Measurements from ENCODE around the gene ELOVL5. TPM values are rescaled to one million over a fixed set of nuclear protein-coding genes. Genes with fewer than 3 reads are reported as not detected.

ELOVL5 gene
- total and polyA plus RNA-seq, 4 donors = 22.1 to 77.8 (median 57.8) TPM

DNA sequence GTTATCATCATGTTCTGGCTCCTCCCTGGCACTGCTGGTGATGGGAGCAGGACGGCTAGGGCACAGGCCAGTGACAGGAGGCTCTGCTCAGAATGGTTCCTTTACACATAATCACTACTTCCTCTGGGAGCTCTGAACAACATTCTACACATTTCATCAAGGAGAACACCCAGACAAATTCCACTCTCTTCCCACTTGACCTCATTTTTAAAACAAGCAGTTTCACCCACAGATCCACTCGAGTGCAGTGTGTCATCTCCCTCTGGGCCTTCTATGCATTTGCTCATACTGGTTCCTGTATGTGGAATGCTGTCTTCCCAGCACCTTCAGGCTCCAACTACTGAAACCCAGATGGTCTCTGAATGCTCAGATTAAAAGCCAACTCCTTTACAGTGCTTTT is 84.8 kb downstream of the ELOVL5 start:
- Histone ChIP-seq H3K9me3 (ENCODE audit: control insufficient read depth in 4 of 4, low read length in 3 of 4) (no peaks in the 10 kb centered on the region), H3K4me3 (ENCODE audit: low read depth in 1 of 3, low read length in 3 of 3) (no peak overlapping the region), H3K9ac (ENCODE audit: low read depth in 1 of 2, low read length in 2 of 2) (no peak overlapping the region), H3K36me3 (ENCODE audit: control insufficient read depth in 4 of 4, insufficient read depth in 3 of 4, low read depth in 1 of 4, low read length in 3 of 4) (peaks cover 4 to 31% (median 25%) of the 10 kb centered on the region in 4 donors), H3K4me1 (ENCODE audit: control insufficient read depth in 4 of 4, insufficient read depth in 4 of 4, low read length in 3 of 4) (no peaks in the 10 kb centered on the region), H3K27me3 (ENCODE audit: control insufficient read depth in 4 of 4, insufficient read depth in 4 of 4, low read length in 3 of 4) (no peaks in the 10 kb centered on the region), H3K27ac (ENCODE audit: low read depth in 1 of 2, low read length in 2 of 2) (no peak overlapping the region)
- TF ChIP-seq FOXA2 (IDR thresholded peaks at IDR 0.05) (no peak), JUND (IDR thresholded peaks at IDR 0.05) (no peak), HNF4A (conservative IDR thresholded peaks at IDR 0.05) (no peak), FOXA1 (IDR thresholded peaks at IDR 0.05) (no peak), YY1 (IDR thresholded peaks at IDR 0.05) (no peak), RAD21 (IDR thresholded peaks at IDR 0.05) (no peak), NR2F2 (IDR thresholded peaks at IDR 0.05) (no peak), EGR1 (IDR thresholded peaks at IDR 0.05; ENCODE audit: low read depth in 2 of 2) (no peak)
- TF ChIP-seq, protein P1, sequence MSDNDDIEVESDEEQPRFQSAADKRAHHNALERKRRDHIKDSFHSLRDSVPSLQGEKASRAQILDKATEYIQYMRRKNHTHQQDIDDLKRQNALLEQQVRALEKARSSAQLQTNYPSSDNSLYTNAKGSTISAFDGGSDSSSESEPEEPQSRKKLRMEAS (IDR thresholded peaks at IDR 0.05) = no peak
- TF ChIP-seq, protein P2, sequence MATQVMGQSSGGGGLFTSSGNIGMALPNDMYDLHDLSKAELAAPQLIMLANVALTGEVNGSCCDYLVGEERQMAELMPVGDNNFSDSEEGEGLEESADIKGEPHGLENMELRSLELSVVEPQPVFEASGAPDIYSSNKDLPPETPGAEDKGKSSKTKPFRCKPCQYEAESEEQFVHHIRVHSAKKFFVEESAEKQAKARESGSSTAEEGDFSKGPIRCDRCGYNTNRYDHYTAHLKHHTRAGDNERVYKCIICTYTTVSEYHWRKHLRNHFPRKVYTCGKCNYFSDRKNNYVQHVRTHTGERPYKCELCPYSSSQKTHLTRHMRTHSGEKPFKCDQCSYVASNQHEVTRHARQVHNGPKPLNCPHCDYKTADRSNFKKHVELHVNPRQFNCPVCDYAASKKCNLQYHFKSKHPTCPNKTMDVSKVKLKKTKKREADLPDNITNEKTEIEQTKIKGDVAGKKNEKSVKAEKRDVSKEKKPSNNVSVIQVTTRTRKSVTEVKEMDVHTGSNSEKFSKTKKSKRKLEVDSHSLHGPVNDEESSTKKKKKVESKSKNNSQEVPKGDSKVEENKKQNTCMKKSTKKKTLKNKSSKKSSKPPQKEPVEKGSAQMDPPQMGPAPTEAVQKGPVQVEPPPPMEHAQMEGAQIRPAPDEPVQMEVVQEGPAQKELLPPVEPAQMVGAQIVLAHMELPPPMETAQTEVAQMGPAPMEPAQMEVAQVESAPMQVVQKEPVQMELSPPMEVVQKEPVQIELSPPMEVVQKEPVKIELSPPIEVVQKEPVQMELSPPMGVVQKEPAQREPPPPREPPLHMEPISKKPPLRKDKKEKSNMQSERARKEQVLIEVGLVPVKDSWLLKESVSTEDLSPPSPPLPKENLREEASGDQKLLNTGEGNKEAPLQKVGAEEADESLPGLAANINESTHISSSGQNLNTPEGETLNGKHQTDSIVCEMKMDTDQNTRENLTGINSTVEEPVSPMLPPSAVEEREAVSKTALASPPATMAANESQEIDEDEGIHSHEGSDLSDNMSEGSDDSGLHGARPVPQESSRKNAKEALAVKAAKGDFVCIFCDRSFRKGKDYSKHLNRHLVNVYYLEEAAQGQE (IDR thresholded peaks at IDR 0.05) = no peak
- TF ChIP-seq, protein P3, sequence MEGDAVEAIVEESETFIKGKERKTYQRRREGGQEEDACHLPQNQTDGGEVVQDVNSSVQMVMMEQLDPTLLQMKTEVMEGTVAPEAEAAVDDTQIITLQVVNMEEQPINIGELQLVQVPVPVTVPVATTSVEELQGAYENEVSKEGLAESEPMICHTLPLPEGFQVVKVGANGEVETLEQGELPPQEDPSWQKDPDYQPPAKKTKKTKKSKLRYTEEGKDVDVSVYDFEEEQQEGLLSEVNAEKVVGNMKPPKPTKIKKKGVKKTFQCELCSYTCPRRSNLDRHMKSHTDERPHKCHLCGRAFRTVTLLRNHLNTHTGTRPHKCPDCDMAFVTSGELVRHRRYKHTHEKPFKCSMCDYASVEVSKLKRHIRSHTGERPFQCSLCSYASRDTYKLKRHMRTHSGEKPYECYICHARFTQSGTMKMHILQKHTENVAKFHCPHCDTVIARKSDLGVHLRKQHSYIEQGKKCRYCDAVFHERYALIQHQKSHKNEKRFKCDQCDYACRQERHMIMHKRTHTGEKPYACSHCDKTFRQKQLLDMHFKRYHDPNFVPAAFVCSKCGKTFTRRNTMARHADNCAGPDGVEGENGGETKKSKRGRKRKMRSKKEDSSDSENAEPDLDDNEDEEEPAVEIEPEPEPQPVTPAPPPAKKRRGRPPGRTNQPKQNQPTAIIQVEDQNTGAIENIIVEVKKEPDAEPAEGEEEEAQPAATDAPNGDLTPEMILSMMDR (IDR thresholded peaks at IDR 0.05; ENCODE audit: low read depth, low read length, missing input control) = no peak
- TF ChIP-seq, protein P4, sequence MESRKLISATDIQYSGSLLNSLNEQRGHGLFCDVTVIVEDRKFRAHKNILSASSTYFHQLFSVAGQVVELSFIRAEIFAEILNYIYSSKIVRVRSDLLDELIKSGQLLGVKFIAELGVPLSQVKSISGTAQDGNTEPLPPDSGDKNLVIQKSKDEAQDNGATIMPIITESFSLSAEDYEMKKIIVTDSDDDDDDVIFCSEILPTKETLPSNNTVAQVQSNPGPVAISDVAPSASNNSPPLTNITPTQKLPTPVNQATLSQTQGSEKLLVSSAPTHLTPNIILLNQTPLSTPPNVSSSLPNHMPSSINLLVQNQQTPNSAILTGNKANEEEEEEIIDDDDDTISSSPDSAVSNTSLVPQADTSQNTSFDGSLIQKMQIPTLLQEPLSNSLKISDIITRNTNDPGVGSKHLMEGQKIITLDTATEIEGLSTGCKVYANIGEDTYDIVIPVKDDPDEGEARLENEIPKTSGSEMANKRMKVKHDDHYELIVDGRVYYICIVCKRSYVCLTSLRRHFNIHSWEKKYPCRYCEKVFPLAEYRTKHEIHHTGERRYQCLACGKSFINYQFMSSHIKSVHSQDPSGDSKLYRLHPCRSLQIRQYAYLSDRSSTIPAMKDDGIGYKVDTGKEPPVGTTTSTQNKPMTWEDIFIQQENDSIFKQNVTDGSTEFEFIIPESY (IDR thresholded peaks at IDR 0.05) = no peak
- 93% methylated on average over 2 of the region's 2 CpGs for WGBS
- DNase-seq (ENCODE audit: low spot score) = no peak

DNA sequence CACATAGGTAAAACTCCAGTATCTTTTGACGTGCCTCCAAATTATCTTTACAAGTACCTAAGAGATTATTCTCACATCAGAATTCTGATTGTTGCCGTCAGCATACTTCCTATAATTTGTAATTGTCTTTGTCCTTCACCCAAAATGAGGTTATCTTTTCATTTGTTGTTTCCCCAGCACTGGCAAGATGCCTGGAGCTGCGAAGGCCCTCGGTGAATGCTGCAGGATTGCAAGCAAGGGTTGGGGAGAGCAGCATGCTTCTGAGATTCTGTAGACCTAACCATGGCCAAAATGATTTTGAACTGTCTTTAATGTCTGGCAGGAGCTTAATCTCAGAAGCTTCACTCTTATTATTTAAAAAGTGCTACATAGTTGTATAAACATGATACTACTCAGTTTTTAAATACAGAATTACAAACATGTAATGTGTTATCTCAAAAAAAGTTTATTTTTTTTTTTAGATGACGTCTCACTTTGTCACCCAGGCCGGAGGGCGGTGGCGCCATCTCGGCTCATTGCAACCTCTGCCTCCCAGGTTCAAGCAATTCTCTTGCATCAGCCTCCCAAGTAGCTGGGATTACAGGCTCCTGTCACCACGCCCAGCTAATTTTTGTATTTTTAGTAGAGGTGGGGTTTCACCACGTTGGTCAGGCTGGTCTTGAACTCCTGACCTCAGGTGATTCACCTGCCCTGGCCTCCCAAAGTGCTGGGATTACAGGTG is 88.7 kb downstream of the ELOVL5 start:
- 80% methylated on average over 11 of the region's 11 CpGs for WGBS
- Histone ChIP-seq H3K27me3 (ENCODE audit: control insufficient read depth in 4 of 4, insufficient read depth in 4 of 4, low read length in 3 of 4) (no peaks in the 10 kb centered on the region), H3K9ac (ENCODE audit: low read depth in 1 of 2, low read length in 2 of 2) (no peak overlapping the region), H3K27ac (ENCODE audit: low read depth in 1 of 2, low read length in 2 of 2) (no peak overlapping the region), H3K36me3 (ENCODE audit: control insufficient read depth in 4 of 4, insufficient read depth in 3 of 4, low read depth in 1 of 4, low read length in 3 of 4) (peaks cover 3 to 19% (median 9%) of the 10 kb centered on the region in 4 donors), H3K4me3 (ENCODE audit: low read depth in 1 of 3, low read length in 3 of 3) (no peak overlapping the region), H3K4me1 (ENCODE audit: control insufficient read depth in 4 of 4, insufficient read depth in 4 of 4, low read length in 3 of 4) (peaks cover 0 to 4% (median 0%) of the 10 kb centered on the region in 4 donors), H3K9me3 (ENCODE audit: control insufficient read depth in 4 of 4, low read length in 3 of 4) (no peaks in the 10 kb centered on the region)
- no peak for DNase-seq (ENCODE audit: low spot score)
- TF ChIP-seq EGR1 (IDR thresholded peaks at IDR 0.05; ENCODE audit: low read depth in 2 of 2) (no peak), JUND (IDR thresholded peaks at IDR 0.05) (no peak), RXRA (IDR thresholded peaks at IDR 0.05) (no peak), NR2F2 (IDR thresholded peaks at IDR 0.05) (no peak), GABPA (IDR thresholded peaks at IDR 0.05 in 1 of 2, conservative IDR thresholded peaks at IDR 0.05 in 1 of 2) (no peak), YY1 (IDR thresholded peaks at IDR 0.05) (no peak), FOXA2 (IDR thresholded peaks at IDR 0.05) (no peak), HNF4G (IDR thresholded peaks at IDR 0.05) (no peak), HNF4A (conservative IDR thresholded peaks at IDR 0.05) (no peak)
- TF ChIP-seq, protein P5, sequence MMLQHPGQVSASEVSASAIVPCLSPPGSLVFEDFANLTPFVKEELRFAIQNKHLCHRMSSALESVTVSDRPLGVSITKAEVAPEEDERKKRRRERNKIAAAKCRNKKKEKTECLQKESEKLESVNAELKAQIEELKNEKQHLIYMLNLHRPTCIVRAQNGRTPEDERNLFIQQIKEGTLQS (IDR thresholded peaks at IDR 0.05) = no peak
- TF ChIP-seq, protein P1 (IDR thresholded peaks at IDR 0.05) = no peak
- TF ChIP-seq, protein P2 (IDR thresholded peaks at IDR 0.05) = no peak
- TF ChIP-seq, protein P4 (IDR thresholded peaks at IDR 0.05) = no peak
